CD4-positive, alpha-beta T cell treated with Interleukin-4 for 4 hours (primary cell): ENCODE data around the gene AGPAT4.
"Not testable (repeated sequence)": the region's sequence is repeated elsewhere in the genome, so short reads cannot be mapped to it uniquely, and the experiment has no call there.

Source experiments
- DNase-seq: peaks from one replicate; pipeline ENCODE4 v3.0.0-alpha.2; 2020

The AGPAT4 gene

DNA sequence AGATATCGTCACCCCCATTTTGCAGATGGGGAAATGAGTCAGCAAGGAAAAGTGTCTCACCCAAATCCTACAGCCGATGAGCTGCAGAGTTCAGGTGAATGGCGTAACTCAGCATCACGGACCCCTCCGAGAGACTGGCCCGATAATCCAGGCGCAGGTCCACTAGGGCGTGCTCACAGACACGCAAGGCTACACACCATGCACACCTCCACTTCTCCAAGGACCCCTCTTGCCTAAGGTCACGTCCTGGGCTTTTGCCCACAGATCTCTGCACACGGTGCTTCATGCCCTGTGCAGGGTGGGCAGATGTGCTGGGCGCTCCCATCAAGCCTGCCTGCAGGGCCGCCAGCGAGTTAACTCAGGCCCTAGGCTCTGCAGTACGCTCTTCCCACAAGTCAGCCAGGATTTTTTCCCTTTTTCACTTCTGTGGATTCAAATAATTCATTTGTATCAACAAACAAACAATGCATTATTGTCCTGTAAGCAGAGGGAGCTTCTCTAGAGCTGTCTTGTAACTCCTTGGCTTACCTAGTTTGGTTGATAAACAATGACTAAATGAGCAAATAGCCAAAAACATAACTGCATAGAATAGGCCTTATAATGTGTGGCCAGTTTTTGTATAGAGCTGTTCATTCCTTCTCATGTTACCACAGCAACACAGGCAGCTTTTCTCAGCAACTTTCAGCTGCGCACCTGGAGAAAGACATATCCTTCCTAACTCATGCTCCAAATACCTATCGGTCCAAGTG, 139.1 kb downstream of the AGPAT4 start:
- no peak for DNase-seq

DNA sequence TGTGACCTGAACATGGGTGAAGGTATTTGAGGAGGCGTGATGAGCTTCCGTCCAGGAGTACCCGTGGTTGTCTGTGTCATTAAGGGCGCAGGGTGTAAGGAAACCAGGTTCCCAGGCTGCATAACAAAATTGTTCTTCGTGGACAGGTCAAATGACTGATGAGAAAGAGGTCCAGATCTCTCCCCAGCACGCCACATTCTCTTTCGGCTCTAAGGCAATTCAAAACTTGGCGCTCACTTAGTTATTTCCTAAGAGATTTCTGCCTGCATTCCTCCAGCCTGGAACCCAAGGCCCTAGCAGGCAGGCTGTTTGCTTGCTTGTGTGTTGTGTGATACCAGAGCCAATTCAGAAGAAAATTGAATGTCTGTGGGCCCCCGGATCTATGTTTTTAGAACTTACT, 139.9 kb downstream of the AGPAT4 start:
- no peak for DNase-seq

DNA sequence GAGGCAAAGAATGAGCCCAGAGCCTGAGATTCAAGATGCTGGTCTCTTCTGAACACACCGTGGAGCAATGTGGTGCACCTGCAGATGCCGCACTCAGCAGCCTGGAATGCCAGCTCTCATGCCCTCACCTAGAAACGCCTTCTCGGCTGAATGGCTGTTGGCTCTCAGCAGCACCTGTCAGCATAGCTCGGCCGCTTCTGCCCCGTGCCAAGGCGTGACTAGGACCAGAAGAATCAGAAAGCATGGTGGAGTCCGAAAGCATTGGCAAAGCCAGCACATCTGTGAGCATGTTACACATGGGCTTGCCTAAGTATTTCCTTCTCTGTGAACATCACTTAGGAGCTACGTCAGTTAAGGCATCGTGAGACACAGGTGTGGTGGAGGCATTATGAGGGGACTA, 141.5 kb downstream of the AGPAT4 start:
- no peak for DNase-seq

DNA sequence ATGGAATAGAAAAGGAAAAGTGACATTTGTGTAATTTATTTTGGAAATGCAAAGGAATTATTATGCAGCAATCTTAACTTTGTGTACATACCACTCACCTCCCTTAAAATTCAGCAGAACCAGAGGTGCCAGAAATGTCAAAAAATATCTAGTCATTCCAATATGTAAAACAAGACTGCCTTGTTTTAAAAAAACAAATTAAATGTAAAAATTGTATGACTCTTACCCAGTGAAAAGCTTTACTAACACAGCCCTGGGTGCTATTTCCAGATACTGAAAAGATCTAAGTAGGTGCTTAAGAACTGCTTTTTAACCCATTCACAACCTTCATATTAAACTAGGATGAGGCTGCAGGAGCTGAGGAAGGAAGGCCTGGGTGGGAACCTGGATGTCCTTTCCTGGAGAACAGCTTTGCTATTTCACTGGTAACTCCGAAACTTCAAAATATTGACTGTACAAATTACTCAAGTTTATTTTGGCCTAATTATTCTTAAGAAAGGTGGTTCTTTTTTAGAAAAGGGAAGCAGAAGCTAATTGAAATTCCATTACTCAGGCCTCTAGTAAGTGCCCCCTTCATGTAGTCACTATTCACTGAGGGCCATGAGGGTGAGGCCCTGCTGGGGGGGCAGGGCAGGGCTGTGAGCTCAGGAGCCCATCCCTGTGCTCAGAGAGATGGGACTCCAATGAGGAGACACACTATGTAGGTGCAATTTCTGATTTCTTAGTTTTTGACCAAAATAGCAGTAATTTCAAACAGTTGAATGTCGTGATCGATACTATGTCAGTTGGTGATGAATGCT, 142.7 kb downstream of the AGPAT4 start:
- DNase-seq, result no peak

DNA sequence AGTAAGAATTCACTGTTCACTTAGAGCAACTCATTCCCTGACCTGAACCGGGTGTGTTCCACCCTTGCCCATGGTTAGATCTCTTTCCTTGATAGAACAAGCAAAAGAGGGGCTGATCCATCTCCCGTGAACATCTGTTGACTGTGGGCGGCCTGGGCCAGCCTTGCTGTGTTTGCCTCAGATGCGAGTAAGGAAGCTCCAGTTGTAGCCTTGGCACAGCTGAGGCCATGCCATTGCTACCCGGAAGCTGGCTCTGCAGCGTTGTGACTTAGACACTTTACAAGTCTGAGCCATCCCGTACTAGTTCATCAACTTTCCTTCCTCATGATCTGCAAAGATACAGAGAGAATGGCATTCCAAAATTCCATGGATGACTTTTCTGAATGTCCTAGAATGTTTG, 143.3 kb downstream of the AGPAT4 start:
- DNase-seq, result no peak

DNA sequence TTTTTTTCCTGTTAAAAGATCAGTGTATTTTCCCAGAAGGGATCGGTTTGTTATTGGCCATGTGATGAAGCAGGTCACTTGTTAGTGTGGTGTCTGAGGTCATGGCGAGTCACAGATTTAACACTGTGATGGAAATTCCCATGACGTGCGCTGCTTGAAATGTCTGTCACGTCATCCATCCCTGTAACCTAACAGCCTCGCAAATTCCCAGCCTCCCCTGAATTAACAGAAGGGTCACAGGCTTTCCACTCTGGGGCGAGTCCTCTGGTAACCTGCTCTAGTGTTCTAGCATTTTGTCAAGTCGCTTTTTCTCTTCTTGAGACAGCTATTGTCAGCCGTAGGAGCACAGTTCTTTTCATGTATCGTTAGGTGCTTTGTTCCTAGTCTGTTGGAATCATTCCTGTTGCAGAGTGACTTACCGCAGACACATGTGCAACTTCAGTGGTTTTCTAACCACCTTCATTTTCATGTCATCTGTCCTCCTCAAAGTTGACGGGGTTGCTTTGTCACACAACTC, 145.1 kb downstream of the AGPAT4 start:
- DNase-seq, result peak; percentile 26

DNA sequence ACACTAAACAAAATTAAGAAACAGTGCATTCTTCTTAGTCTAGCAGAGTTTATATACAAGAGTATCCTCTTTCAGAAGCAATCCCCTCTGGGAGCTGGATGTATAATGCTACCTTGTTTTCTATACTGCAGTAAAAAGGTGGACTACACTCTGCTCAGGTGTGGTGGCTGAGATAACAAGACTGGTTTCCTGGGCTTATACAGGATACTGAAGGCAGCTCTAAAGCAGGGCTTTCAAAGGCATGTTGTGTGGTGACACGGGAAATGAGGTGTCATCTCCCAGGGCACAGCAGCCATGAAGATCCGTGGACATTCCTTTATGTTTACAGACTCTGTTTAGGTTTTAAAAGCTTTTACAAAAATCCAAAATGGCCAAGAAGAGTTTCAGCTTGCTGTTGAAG, 145.6 kb downstream of the AGPAT4 start:
- DNase-seq, result no peak

DNA sequence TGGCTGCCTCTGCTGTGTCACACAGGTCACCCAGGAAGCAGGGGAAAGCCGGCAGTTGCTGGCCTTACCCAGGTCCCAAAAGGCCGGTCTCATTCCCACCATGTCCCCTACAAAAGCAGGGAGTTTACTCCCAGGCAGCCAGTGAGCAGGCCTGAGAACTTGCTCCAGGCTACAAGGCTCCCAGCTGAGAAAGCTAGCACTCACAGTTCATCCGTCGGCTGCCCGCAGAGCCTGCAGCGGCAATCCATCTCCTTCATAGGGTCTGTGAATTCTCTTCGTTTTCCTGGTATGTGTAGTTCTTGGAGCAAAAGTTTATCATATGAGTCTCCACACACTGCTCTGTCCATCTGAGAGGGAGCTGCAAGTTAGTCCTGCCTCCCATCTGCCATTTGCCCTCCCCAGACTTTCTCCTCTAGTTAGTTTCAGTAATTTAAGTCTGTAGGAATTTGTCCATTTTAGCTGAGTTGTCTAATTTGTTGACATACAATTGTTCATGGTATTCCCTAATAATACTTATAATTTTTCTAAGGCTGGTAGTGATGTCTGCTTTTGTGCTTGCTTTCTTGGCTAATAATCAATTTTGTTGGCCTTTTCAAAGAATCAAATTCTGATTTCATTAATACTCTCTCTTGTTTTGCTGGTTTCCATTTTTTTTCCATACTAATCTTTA, 146.7 kb downstream of the AGPAT4 start:
- DNase-seq, result no peak

DNA sequence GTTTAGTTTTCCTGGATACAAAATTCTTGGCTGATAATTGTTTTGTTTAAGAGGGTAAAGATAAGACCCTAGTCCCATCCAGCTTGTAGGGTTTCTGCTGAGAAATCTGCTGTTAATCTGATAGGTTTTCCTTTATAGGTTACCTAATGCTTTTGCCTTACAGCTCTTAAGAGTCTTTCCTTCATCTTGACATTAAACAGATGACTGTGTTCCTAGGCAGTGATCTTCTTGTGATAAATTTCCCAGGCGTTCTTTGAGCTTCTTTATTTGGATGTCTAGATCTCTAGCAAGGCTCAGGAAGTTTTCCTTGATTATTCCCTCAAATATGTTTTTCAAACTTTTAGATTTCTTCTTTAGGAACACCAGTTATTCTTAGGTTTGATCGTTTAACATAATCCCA, 148.3 kb downstream of the AGPAT4 start:
- DNase-seq, result no peak

DNA sequence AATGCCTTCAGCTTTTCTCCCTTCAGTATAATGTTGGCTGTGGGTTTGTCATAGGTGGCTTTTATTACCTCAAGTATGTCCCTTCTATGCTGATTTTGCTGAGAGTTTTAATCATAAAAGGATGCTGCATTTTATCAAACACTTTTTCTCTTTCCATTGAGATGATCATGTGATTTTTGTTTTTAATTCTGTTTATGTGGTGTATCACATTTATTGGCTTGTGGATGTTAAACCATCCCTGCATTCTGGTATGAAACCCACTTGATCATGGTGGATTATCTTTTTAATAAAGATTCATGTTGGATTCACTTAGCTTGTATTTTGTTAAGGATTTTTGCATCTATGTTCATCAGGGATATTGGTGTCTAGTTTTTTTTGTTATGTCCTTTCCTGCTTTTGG, 150.5 kb downstream of the AGPAT4 start:
- not testable (repeated sequence) for DNase-seq

DNA sequence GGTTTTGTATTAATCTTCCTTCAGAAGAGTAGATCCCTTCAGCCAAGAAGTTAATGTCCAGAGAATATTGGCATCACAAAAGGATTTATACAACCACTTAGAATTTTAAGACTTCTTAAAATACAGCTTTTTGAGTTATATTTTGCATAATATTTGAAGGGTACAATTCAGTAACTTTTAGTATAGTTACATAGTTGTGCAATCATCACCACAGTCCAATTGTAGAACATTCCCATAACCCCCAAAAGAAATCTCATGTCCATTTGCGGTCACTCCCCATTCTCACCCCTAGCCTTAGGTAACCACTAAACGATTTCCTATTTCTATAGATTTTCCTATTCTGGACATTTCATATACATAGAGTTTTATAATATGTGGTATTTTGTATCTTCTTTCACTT, 155.9 kb downstream of the AGPAT4 start:
- no peak for DNase-seq

DNA sequence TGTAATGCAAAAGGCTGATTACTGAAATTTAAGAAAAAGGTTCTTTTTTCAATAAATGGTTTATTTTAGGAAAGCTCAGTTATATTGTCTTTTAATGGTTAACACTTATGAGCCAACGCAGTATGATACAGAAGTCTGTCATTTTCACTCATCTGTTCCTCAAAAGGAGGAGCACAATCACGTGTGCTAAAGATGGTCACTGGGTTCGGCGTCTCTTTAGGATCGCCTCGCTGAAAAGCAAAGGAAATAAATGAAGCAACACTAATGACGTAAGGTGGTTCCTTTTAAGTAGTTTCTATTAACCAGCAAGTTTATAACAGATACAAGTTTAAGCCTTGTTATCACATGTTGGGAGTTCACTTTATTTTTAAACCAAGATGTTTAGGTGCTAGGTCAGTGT, 156.6 kb downstream of the AGPAT4 start:
- DNase-seq, result no peak

DNA sequence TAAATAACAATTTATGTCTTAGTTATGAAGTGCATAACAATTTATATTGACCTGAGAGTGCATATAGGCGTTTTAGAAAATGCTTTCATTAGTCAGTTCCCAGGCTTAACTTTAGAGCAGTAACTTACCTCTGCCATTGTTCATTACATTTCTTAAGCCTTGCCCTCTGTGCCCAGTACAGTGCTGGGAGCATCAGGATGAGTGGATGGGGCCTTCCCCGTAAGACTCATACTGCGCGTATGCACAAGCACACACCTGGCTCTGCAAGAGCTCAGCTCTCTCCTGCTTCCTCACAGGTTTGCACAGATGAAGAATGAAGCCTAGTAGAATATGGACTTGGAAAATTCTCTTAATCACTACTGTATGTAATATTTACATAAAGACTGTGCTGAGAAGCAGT, 157.3 kb downstream of the AGPAT4 start:
- no peak for DNase-seq

DNA sequence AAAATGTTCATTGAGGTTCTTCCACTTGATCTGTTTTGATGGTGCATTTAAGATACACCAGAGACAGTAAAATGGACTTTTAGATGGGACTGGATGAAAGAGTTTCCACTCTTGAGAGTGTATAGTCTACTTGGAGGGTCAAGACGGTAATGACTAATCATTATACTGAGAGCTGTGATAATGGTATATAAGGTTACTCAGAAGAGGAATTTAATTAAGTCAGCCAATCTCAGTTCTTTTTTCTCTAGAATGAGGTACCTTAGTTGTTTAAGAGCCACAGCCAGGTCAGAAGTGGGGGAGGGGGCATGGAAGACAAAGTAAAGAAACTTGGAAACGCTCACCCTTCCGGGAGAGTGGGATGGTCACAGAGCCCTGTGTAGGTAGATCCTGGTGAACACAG, 158.4 kb downstream of the AGPAT4 start:
- no peak for DNase-seq

DNA sequence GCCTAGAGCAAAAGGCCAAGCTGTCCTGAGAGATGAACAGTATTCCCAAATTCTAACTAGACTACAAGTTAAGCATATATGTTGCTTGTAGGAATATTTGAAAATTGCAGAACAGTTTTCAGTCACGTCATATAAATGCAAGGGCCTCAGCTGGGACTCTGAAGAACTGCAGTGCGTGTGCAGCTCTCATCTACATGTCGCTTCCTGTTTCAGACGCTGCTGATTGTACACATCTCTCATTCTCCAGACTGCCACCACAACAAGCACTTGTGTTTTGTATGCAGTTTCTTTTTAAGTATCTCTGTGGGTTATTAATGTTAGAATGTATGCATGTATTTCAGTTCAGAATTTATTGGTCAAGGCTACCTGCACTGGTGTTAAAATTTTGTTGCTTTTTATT, 162.6 kb downstream of the AGPAT4 start:
- peak; percentile 22 for DNase-seq

DNA sequence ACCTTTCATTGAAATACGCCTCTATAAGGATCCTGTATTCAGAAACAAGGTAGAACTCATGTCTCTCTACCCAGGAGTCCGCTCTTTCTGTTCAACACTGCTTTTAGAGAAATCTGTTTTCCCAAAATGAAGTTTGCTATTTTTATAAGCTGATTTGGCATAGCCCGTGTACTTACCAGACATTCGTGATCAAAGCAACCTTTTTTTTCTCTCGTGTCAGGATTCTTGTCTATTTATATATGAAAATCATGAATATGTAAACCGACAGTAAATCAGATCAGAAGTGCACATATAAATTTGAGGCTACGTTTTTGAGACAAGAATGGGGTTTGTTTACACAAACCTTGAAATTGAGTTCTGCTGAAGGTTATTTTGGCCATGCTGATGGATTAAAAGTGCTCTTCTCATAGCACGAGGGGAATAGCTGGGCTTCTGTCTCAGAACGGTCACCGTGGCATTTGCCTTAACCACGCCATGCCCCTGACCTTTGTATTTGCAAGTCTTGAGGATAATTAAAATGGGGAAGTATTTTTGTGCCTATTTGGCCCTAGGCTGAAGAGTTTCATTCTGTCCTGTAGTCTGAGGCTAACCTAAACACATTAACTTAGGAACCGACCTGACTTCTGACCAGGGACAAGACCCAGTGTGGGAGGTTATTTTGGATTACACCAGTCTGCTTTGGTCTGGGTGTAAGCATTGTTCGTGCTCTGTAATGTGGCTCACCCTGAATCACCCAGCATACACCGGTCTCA, 163.7 kb downstream of the AGPAT4 start:
- no peak for DNase-seq

DNA sequence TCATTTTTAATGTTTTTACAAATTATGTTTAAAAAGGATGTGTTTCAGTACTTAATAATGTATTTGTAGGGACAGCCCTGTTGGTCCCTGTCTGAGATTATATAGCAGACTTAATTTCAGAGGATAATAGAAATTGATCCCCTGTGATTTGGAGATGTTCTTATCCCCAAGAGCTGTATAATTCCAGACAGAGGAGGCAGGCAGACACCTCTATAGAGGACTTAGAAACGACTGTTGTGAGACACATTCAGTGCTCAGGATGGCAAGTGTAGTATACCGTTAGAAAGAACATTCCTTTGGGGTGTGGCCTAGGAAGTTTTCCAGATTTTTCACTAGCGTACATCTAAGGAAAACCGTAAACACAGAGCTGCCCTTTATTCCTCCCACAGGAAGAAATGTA, 164.5 kb downstream of the AGPAT4 start:
- DNase-seq, result no peak

DNA sequence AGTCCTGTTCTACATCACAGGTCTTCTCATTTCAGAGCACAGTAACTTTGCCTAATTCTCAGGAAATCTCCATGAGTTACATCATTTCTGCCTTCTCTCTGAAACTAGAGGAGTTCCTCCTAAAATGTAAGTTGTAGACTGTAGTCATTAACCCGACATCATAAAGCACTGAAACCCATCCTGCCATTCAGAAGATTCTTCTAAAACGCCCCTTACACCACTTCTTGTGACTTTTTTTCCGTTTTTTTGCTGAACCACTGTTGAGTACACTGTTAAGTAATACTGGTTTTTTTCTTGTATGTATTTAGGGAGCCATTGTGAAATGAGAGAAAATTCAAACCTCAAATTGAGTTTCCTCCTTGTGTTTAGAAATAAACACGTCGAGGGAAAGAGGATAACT, 164.9 kb downstream of the AGPAT4 start:
- no peak for DNase-seq

DNA sequence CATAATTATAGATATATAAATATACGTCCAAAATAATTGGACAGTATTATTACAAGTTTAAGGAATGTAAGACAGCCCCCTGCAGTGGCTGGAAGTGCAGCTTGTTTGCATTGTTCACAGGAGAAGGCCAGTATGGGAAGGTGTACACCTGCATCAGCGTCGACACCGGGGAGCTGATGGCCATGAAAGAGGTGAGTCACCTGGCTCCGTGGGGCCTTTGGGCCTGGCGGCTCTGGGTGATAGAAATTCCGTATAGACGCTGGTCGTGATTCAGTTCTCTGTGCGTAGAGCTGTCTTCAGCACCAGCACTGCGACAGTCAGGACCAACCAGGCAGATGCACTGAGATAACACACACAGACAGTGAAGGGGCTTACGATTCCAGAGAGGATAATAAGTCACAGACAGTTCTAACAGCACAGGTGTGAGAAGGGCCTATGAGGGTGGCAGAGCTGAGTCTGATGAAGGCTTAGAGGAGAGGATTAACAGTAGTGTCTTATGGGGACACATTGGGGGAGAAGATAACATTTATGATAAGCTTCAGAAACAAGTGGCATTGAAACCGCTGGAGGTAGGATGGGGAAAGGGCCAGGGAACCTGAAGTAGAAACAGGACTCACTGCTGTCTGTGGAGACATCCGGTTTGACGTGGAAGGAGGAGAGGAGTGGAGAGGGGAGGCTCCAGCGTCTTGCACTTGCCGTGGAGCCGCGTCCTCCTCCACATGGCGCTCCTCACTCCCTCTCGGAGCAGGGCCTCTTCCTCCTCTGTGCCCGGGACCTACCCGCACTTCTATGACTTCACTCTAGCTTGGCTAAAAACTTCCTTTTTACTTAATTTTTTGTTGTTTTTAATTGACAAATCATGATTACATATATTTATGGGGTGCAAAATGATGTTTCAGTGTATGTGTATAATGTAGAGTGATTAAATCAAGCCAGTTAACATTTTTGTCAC, 165.8 kb downstream of the AGPAT4 start:
- no peak for DNase-seq

DNA sequence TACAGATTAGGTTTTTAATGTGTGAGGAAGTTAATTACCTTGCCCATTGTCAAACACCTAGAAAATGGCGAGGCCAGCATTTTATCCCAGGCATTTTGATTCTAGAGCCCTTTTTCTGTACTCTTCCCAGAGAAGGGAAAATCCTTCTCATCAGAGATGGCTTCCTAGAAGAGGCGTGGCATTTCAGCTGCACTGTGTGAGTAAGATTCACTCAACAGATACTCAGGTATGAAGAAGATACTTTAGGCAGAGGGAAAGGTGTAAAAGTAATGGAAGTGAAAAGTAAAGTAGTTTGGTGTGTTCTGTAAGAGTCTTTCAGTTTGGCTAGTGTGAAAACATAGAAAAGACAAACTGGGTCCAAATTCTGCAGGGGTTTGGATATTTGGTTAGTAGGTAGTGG, 168.5 kb downstream of the AGPAT4 start:
- no peak for DNase-seq

DNA sequence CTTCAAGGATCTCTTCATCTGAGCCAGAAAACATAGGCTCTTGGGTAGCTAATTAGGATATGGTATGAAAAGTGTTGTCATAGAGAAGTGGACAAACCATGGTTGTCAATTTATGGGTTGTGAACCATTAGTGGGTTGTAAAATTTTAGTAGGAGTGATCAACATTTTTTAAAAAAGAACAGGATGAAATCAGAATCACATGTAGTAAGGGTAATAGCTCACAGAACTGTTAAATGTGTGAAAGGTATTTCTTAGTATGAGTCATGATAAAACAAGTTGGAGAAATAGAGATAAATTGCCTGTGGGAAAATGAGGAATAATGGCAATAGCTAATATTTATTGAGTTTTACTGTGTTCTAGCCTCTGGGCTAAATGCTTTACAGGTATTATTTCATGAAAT, 168.9 kb downstream of the AGPAT4 start:
- no peak for DNase-seq

DNA sequence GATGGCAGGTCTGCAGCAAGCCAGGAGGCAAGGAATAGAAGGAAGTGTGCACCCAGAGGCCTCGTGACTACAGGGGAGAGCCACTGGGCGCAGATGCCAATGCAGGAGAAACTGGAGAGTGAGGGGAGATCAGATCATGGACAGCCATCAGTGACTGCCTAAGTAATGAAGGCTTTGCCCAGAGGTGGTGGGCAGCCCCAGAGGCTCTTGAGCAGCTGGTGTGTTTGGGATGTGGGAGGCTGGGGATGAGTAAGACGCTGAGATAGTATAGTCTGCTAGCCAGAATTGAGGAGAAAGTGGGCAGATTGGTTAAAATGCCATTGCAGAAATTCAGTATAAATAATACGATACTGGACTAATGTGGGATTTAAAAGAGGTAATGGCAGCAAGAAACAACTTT, 170.4 kb downstream of the AGPAT4 start:
- no peak for DNase-seq
